Stimulated activated CD4-positive, alpha-beta T cell treated with anti-CD3 and anti-CD28 coated beads, Interleukin-15, amount 100 ng/mL, for 48 hours (primary cell): ENCODE measurements around the gene MFAP3.

Experiments used
- DNase-seq, 2 donors: peaks; one replicate each; pipeline ENCODE4 v3.0.0-alpha.2; 2020; ENCODE audit warnings: low read depth in 2 of 2

Gene MFAP3

GRCh38 chr5:154092356-154093141, 53.8 kb downstream of the MFAP3 start:
- no peak for DNase-seq

GRCh38 chr5:154093142-154093532, 54.4 kb downstream of the MFAP3 start:
- no peak for DNase-seq

- DNase-seq, result no peak
Observed at GRCh38 chr5:154095904-154096303, 57.1 kb downstream of the MFAP3 start.

- DNase-seq, result no peak
Observed at GRCh38 chr5:154097031-154097430, 58.3 kb downstream of the MFAP3 start.

GRCh38 chr5:154098465-154098864, 59.7 kb downstream of the MFAP3 start:
- DNase-seq, result no peak

GRCh38 chr5:154101184-154101583, 62.4 kb downstream of the MFAP3 start:
- no peak for DNase-seq

- DNase-seq, result no peak
Observed at GRCh38 chr5:154103233-154103632, 64.5 kb downstream of the MFAP3 start.
